Endothelial cell of umbilical vein (primary cell): ENCODE results near the gene ARL5C. TPM values are rescaled to one million over a fixed set of nuclear protein-coding genes. Genes with fewer than 3 reads are reported as not detected.
A peak's percentile ranks its signal among the peaks of the same experiment; 100 is the strongest.

Experiments
- BruUV-seq: library from RNA; stranded (reverse); fragments of 400-500 nt; replicated peaks from 2 replicates; lab custom pipeline; 2021; lab: Mats Ljungman, UMichigan
- CTCF ChIA-PET: fragments of 300-600, 350-600 bp; sonication (Branson Sonifier 250); formaldehyde crosslinking; loops from one replicate; lab custom pipeline; 2021; ENCODE audit warnings: antibody characterized with exemption, inconsistent platforms; lab: Charles Lee
- POLR2A ChIA-PET: fragments of 300-600, 350-600 bp; sonication (Branson Sonifier 250); formaldehyde crosslinking; loops from one replicate; lab custom pipeline; 2021; ENCODE audit warnings: antibody characterized with exemption, inconsistent platforms; lab: Charles Lee
- DNase-seq: peaks from one replicate; pipeline ENCODE4 v3.0.0-alpha.2; 2011; ENCODE audit warnings: low read depth, low spot score
- FAIRE-seq: peaks from 2 replicates; lab custom pipeline; 2011; peaks lifted over from hg19 to GRCh38; lab: Jason Lieb, UNC
- H2AFZ ChIP-seq: 2 replicates; pipeline ENCODE4 v1.6.0; 2012; ENCODE audit warnings: low read depth, low read length, control low read depth, inconsistent platforms
- H3K27ac ChIP-seq: 2 replicates; pipeline ENCODE4 v1.5.1; 2011; ENCODE audit warnings: low read depth, mild to moderate bottlenecking, control low read depth, low read length, moderate library complexity; ENCODE audit not compliant: insufficient read depth
- H3K27me3 ChIP-seq, 2 experiments: 2 replicates each; pipeline versions ENCODE4 v1.6.0 to v1.6.1; 2011; ENCODE audit warnings: low read length in 2 of 2, mixed read lengths in 1 of 2; ENCODE audit not compliant: control insufficient read depth in 2 of 2, insufficient read depth in 2 of 2
- H3K36me3 ChIP-seq, 2 experiments: 2 replicates in 1 of 2; 3 replicates in 1 of 2; pipeline ENCODE4 v1.5.1; 2011; ENCODE audit warnings: low read length in 2 of 2, mild to moderate bottlenecking in 1 of 2, moderate library complexity in 1 of 2; ENCODE audit not compliant: control insufficient read depth in 2 of 2, insufficient read depth in 2 of 2; ENCODE audit errors: extremely low read depth in 1 of 2
- H3K4me1 ChIP-seq: 3 replicates; pipeline ENCODE4 v1.5.1; 2011; ENCODE audit warnings: mild to moderate bottlenecking, low read length; ENCODE audit not compliant: control insufficient read depth, insufficient read depth; ENCODE audit errors: extremely low read depth
- H3K4me2 ChIP-seq: 2 replicates; pipeline ENCODE4 v1.6.1; 2011; ENCODE audit warnings: low read length, control low read depth, mixed read lengths; ENCODE audit not compliant: insufficient read depth
- H3K4me3 ChIP-seq, 3 experiments: fragments of 200-600 bp in 1 of 3; sonication (generic), shearing (Covaris generic) in 1 of 3; replicated peaks in 1 of 3; 2 replicates each; pipeline ENCODE4 v1.5.1; 2011 to 2016; ENCODE audit warnings: control low read depth in 3 of 3, low read length in 3 of 3, mild to moderate bottlenecking in 2 of 3, inconsistent platforms in 1 of 3, low read depth in 1 of 3, moderate library complexity in 1 of 3; ENCODE audit not compliant: insufficient read depth in 1 of 3
- H3K79me2 ChIP-seq: 2 replicates; pipeline ENCODE4 v1.6.0; 2012; ENCODE audit warnings: low read length, inconsistent platforms; ENCODE audit not compliant: control insufficient read depth, insufficient read depth
- H3K9ac ChIP-seq: replicated peaks from 2 replicates; pipeline ENCODE3; 2011; ENCODE audit warnings: low read length, control low read depth; ENCODE audit not compliant: insufficient read depth; ENCODE audit errors: extremely low read depth
- H3K9me1 ChIP-seq: replicated peaks from 3 replicates; pipeline ENCODE4 v1.6.0; 2011; ENCODE audit warnings: mild to moderate bottlenecking, low read length; ENCODE audit not compliant: control insufficient read depth, insufficient read depth; ENCODE audit errors: extremely low read depth
- H3K9me3 ChIP-seq: replicated peaks from 2 replicates; pipeline ENCODE4 v1.5.1; 2012; ENCODE audit warnings: low read length, inconsistent platforms; ENCODE audit not compliant: control insufficient read depth, insufficient read depth
- H4K20me1 ChIP-seq: replicated peaks from 2 replicates; pipeline ENCODE3; 2011; ENCODE audit warnings: mild to moderate bottlenecking, low read length; ENCODE audit not compliant: control insufficient read depth, insufficient read depth; ENCODE audit errors: extremely low read depth
- CTCF ChIP-seq, 2 donors: IDR thresholded peaks; 1 replicate in 1 of 2; 2 replicates in 1 of 2; pipeline ENCODE4 v1.5.1; 2011; ENCODE audit warnings: low read length in 2 of 2, mild to moderate bottlenecking in 2 of 2, moderate library complexity in 2 of 2, control low read depth in 1 of 2, inconsistent platforms in 1 of 2, low read depth in 1 of 2; ENCODE audit not compliant: insufficient read depth in 1 of 2; ENCODE audit errors: extremely low read depth in 1 of 2
- EZH2 ChIP-seq: IDR thresholded peaks from 2 replicates; pipeline ENCODE4 v1.6.1; 2012; ENCODE audit warnings: borderline replicate concordance, low read depth, mild to moderate bottlenecking, moderate library complexity, low read length, inconsistent platforms; ENCODE audit not compliant: severe bottlenecking
- FOS ChIP-seq: IDR thresholded peaks from 2 replicates; pipeline ENCODE4 v1.6.1; 2011; ENCODE audit warnings: mild to moderate bottlenecking, low read length, moderate library complexity, borderline replicate concordance; ENCODE audit not compliant: insufficient read depth
- GATA2 ChIP-seq: IDR thresholded peaks from 2 replicates; pipeline ENCODE4 v1.7.0; 2011; ENCODE audit warnings: low read depth, mild to moderate bottlenecking, moderate library complexity, mixed read lengths, low read length; ENCODE audit not compliant: insufficient read length, insufficient read depth
- JUN ChIP-seq: IDR thresholded peaks from 2 replicates; pipeline ENCODE4 v1.6.1; 2011; ENCODE audit warnings: borderline replicate concordance, low read depth; ENCODE audit not compliant: insufficient read length, insufficient read depth
- MAX ChIP-seq: IDR thresholded peaks from 2 replicates; pipeline ENCODE4 v1.6.1; 2011; ENCODE audit not compliant: insufficient read depth, insufficient read length
- MYC ChIP-seq: IDR thresholded peaks from one replicate; pipeline ENCODE4 v1.6.1; 2011; ENCODE audit warnings: mild to moderate bottlenecking, low read depth, low read length
- POLR2A ChIP-seq: IDR thresholded peaks from 2 replicates; pipeline ENCODE4 v1.6.1; 2012; ENCODE audit warnings: low read depth, mild to moderate bottlenecking, control low read depth, low read length
- POLR2AphosphoS5 ChIP-seq: IDR thresholded peaks from 2 replicates; pipeline ENCODE4 v1.6.1; 2012; ENCODE audit warnings: low read depth, mild to moderate bottlenecking, control low read depth, low read length, moderate library complexity; ENCODE audit not compliant: insufficient read depth
- dilution Hi-C: fragments of 300-500 bp; cut with MboI; formaldehyde crosslinking; loops from one replicate; pipeline ENCODE4 v1.15.0; 2019; ENCODE audit warnings: low sequenced_read_pairs; ENCODE audit not compliant: extremely low pct_ligation_motif_present
- intact Hi-C: fragments of 100-400 bp; cut with micrococcal nuclease; formaldehyde crosslinking; loops from one replicate; pipeline ENCODE4 v1.10.0; 2022
- polyA plus RNA-seq, 4 experiments: library from polyadenylated mRNA; depleted of rRNA in 3 of 4; stranded (reverse) in 3 of 4; unstranded in 1 of 4; fragments of >200 nt; gene quantifications; 2 replicates each; pipeline versions ENCODE4 v1.2.1 to v1.2.3, GENCODE V29; 2011 to 2012; ENCODE audit warnings: missing spikeins in 1 of 4
- total RNA-seq: library from RNA; stranded (reverse); gene quantifications from 2 replicates; pipeline ENCODE4 v1.2.3, GENCODE V29; 2021

The ARL5C gene
- total and polyA plus RNA-seq, 2 donors (not counting 3 experiments of a cell fraction or from before 2014, with no cell fraction given), result not detected

DNA sequence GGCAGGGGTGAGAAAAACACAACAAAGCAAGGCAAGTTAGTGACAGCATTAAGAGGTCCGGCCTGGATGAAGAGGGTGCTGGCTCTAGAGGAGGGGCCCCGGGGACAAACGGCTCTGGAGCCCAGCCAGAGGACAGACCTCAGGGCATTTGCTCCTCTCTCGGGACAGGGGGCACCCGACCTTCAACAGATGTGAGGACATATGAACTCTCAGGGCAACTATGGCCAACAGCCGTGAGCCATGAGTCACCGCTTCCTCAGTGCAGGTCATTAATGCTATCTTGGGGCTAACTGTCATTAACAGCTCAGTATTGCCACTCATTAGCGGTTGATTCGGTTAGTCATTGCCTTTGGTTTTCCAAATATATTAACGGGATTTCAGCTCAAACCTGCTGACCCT lies 9.7 kb upstream of the ARL5C start:
- peaks cover 5 to 6% of the 10 kb centered on the region in 2 experiments for H3K36me3 ChIP-seq
- H3K79me2 ChIP-seq, result no peaks in the 10 kb centered on the region
- no peaks in the 10 kb centered on the region for H3K9me3 ChIP-seq
- H4K20me1 ChIP-seq, result no peaks in the 10 kb centered on the region
- H3K9me1 ChIP-seq, result no peaks in the 10 kb centered on the region
- ChIA-PET CTCF (interaction anchor here (0.9 to 11.0 kb wide), 14 partner anchors 8 to 414 kb away, joined by 3 to 130 read pairs (median 13); partner anchors contain the start of genes ARL5C, CACNB1, PLXDC1 and RPL19), POLR2A (no interaction called here)
- no peak for DNase-seq
- peaks cover 12% of the 10 kb centered on the region for H3K4me1 ChIP-seq
- dilution Hi-C loops (no loop called here), intact Hi-C loops (no loop called here)
- FAIRE-seq, result peak; percentile 79
- H3K4me3 ChIP-seq, result no peak overlapping the region
- H3K27ac ChIP-seq, result no peak overlapping the region
- H3K4me2 ChIP-seq, result no peak overlapping the region
- no peak overlapping the region for H3K9ac ChIP-seq
- BruUV-seq, result no TSS peak
- no peaks in the 10 kb centered on the region for H3K27me3 ChIP-seq
- peak; percentile 37 for TF ChIP-seq FOS
- peak; percentile 53 for TF ChIP-seq JUN
- TF ChIP-seq POLR2A, result no peak
- no peak for TF ChIP-seq MAX
- TF ChIP-seq CTCF (IDR thresholded peaks at IDR 0.05; ENCODE audit: extremely low read depth in 1 of 2, insufficient read depth in 1 of 2, low read depth in 1 of 2, low read length in 2 of 2), result no peak
- TF ChIP-seq GATA2, result no peak
- peak; percentile 27 for TF ChIP-seq POLR2AphosphoS5
- no peak for TF ChIP-seq MYC
- TF ChIP-seq EZH2, result no peak
- H2AFZ ChIP-seq, result no peak overlapping the region
